Choroid plexus epithelial cell (primary cell): ENCODE data around the gene PGA3.
"Not testable (repeated sequence)": the region's sequence is repeated elsewhere in the genome, so short reads cannot be mapped to it uniquely, and the experiment has no call there.

Experiments used
- DNase-seq: peaks from one replicate; pipeline ENCODE4 v3.0.0-alpha.2; 2010; ENCODE audit warnings: low read depth
- H3K4me3 ChIP-seq: 2 replicates; pipeline ENCODE4 v1.5.1; 2011; ENCODE audit warnings: low read depth, mild to moderate bottlenecking, control low read depth, low read length, moderate library complexity
- TF ChIP-seq, protein P1 (sequence below): conservative IDR thresholded peaks from 2 replicates; pipeline ENCODE4 v1.5.1; 2011; ENCODE audit warnings: low read depth, mild to moderate bottlenecking, control low read depth, inconsistent platforms, low read length, moderate library complexity

Gene PGA3

DNA sequence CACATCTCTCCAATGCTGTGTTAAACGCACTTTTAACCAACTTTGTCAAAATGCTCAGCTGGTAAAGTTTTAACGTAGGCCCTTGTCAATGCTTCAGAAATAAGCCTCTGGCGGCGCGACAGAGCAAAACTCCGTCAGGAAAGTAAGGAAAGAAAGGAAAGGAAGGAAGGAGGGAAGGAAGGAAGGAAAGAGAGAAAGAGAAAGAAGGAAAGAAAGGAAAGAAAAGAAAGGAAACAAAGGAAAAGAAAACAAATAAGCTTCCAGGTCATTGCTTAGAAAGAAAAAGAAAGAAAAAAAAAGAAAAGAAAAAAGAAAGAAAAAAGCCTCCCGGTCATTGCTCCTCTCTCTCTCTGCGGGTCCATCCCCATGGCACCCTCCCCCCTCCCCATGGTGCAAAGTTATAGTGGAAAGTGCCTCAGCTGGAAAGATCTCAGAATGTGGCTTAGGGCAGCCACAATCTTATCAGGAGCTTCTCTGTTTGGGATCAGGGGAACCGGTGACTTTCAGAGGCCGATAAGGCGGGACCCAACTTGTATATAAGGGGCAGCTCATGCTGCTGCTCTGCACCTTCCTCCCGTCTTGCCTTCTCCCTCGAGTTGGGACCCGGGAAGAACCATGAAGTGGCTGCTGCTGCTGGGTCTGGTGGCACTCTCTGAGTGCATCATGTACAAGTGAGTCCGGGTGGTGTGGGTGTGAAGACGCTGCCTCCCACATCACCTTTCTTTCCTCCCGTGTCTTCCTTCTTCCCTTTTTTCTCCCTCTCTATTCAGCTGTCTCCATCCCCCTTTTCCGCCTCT is at the start of gene PGA3:
Gene PGA3, plus strand, starts transcription at position 566 of the 797 bp plus-strand sequence. Its CDS starts 50 bp downstream, at position 616.
- not testable (repeated sequence) for H3K4me3 ChIP-seq, DNase-seq

DNA sequence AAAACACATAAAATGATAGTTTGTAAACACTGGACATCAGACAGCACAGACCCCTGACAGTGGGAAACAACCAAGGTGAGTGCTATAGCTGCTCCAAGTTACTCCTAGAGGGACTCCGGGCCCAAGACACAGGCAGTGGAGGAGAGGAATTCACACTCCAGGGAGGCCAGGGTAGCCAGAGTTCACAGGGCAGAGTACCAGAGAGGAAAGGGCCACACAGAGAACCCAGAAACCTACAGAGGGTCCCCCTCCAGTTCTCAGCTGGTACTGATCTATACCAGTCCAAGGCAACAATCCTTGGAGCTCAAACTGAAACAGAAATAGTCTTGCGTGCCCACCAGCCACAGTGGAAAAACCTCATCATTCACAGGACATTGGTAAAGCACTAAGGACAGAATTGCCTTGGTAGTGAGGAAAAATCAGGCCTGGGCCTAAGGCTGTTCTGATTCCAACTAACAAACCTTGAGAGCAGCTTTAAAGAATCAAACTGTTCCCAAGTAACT is 49.7 kb upstream of the PGA3 start:
- no peak overlapping the region for H3K4me3 ChIP-seq
- TF ChIP-seq, protein P1, sequence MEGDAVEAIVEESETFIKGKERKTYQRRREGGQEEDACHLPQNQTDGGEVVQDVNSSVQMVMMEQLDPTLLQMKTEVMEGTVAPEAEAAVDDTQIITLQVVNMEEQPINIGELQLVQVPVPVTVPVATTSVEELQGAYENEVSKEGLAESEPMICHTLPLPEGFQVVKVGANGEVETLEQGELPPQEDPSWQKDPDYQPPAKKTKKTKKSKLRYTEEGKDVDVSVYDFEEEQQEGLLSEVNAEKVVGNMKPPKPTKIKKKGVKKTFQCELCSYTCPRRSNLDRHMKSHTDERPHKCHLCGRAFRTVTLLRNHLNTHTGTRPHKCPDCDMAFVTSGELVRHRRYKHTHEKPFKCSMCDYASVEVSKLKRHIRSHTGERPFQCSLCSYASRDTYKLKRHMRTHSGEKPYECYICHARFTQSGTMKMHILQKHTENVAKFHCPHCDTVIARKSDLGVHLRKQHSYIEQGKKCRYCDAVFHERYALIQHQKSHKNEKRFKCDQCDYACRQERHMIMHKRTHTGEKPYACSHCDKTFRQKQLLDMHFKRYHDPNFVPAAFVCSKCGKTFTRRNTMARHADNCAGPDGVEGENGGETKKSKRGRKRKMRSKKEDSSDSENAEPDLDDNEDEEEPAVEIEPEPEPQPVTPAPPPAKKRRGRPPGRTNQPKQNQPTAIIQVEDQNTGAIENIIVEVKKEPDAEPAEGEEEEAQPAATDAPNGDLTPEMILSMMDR: no peak
- DNase-seq: peak; percentile 45

DNA sequence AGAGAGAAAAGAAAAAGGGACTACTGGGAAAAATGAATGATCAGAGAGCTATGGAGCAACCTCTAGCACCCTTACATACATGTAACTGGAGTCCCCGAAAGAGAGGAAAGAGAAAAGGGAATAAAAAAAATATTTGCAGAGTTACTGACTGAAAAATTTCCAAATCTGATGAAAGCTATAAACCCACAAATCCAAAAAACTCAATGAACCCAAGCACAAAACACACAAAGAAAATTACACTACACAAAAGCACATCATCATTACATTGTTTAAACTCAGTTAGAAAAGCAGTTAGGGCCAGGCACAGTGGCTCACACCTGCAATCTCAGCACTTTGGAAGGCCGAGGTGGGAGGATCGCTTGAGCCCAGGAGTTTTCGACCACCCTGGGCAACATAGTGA is 48.8 kb upstream of the PGA3 start:
- no peak overlapping the region for H3K4me3 ChIP-seq
- no peak for DNase-seq
- TF ChIP-seq, protein P1: no peak

DNA sequence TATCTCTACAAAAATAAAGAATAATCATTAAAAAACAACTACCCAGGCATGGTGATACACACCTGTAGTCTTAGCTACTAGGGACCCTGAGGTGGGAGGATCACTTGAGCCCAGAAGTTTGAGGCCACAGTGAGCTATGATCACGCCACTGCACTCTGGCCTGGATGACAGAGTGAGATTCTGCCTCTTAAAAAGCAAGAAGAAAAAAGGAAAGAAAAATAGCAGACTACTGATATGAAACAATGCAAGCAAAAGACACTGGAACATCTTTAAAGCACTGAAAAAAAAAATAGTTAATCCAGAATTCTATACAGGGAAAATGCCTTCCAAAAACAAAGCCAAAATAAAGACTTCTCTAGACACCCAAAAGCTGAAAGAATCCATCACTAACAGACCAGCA is 48.0 kb upstream of the PGA3 start:
- TF ChIP-seq, protein P1: no peak
- no peak for DNase-seq

DNA sequence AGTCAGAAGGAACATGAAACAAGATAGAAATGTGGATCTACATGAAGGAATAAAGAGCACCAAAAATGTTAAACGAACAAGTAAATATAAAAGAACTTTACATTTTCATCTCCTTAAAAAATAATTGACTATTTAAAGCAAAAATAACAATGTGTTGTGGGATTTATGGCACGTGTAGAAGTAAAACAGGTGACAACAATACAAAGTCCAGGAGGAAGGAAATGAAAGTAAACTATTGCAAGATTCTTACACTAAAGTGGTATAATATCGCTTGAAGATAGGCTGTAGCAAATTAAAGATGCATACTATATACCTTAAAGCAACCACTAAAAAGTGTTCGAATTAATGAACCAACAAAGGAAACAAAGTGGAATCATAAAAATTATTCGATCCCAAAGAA is 47.6 kb upstream of the PGA3 start:
- H3K4me3 ChIP-seq: no peak overlapping the region
- no peak for DNase-seq
- TF ChIP-seq, protein P1: no peak

More for the DNA sequence above, 48.0 kb upstream of the PGA3 start:
- no peak overlapping the region for H3K4me3 ChIP-seq

DNA sequence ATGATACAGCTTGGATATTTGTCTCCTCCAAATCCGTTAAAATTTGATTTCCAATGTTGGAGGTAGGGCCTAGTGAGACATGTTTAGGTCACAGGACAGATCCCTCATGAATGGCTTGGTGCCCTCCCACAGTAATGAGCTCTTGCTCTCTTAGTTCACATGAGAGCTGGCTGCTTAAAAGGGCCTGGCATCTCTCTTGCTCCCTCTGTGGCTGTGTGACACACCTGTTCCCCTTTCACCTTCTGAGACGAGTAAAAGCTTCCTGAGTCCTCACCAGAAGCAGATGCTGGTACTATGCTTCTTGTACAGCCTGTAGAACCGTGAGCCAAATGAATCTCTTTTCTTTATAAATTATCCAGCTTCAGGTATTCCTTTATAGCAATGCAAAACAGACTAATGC is 45.6 kb upstream of the PGA3 start:
- TF ChIP-seq, protein P1: no peak
- H3K4me3 ChIP-seq: no peak overlapping the region
- no peak for DNase-seq

DNA sequence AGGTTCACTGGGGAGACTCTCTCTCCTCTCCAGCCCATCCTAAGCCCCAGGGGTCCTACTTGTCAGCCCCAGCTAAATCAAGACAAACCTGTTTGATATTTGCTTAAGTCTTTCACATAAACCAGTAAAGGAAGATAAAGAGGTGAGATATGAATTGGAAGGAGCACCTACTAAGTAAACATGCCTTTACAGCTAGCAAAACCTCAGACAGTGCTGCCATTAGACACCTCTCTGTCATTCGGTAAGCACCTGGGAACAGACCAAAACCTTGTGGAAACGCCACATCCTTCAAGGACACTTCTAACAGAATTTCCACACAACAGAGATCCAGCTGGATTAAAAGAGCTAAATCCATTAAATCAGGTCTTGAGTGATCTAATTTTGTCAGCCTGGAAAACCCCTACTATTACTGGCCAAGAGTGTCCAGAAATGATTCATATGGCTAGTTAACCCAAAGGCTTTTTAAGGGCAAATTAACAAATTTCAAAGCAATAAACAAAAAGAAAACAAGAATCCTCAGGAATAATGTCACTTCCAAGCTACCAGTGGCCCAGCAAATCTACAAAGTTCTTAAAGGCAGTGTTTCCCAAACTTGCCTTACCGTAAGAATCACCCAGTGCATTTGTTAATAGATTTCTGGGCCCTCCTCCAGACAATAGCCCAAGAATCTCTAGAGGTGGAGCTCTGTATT is 44.5 kb upstream of the PGA3 start:
- H3K4me3 ChIP-seq: no peak overlapping the region
- TF ChIP-seq, protein P1: no peak
- DNase-seq: peak; percentile 82
